Kasumi-1 (cell line): ENCODE results near the gene WDR5.

ENCODE experiments used
- DNase-seq, 2 experiments: peaks; one replicate each; lab custom pipeline; 2025; lab: John Stamatoyannopoulos, UW

Gene WDR5

DNA sequence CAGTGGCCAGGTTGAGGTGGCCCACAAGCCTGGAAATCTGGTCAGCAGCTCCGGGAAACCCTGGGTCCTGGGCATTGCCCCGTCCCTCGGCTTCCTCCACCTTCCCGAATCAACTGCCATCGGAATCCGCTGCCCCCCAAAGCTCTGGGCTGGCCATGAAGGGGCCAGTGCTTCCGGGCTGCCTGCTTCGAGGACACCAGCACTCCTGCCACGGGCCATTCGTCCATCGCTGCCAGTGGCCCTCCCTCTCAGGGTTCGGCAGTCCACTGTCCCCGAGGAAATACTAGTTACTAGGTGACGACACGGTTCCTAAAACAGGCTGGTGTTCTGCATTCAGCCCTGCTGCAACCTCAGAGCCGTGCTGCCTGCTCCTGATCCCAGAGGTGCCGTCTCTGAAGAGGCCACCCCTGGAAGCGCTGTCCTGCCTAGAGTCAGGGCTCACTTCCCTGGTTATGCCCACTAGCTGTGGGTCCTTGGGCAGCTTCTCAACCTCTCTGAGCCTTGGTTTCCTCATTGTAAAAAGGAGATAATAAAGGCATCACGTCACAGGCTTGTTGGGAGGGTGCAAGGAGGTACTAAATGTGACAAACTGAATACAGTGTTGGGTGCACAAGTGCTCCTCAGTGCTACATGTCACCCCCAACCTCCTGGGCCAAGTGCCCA lies 3.5 kb upstream of the WDR5 start:
- DNase-seq = no peak

DNA sequence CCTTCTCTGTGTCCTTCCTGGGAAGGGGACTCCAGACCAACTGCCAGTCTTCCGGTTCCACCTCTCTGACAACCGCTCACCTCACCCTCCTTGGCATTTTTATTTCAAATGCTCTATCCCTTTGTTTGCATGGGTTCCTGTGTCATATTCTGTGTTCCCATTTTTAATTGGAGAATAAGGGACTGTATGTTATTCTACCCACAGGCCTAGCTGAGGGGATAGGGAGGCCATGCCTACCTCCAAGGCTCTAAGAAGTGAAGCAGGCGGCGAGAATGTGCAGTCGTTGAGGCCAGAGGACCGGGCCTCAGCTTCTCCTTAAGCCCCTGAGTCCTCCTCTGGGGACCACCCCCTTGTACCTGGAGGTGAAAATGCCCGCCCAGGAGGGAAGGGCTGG lies 936 bp upstream of the WDR5 start:
- peak; percentile 28 to 37 for DNase-seq

DNA sequence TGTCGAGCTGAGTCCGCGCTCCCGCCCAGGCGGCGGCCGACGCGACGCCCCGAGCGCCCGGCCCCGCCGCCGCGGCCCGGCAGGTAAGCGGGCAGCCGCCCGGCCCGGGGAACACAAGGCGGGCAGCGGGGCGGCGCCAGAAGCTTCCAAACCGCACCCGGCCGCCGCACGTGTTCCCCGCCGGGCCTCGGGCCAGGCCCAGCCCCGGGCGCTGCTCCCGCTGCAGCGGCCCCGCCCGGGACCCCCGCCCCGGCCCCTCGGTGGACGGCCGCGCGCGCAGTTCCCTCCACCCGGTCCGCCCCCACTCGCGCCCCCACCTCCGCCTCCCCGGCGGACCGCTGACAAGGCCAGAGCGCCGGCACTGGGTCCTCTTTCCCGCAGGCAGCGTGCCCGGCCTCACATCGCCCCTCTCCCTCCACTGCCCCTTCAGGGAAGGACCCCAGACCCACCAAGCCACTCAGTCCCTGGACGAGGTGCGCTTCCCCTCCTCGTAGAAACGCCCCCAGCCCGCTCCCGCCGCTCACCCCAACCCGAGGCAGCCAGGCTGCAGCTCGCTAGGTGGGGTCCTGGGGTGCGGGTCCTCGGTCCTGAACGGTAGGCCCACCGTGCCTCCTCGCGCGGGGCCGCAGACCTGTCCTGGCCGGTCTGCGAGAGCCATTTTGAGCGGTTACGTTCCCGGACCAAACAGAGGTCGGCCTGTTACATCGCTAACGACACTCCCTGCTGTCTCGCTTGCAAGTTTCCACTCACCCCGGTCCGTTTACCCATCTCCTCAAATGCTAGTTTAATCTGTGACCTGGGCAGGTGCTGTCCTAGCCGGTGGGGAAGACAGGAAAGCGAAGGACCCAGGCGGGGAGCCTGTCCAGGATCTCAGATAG lies 475 bp downstream of the WDR5 start:
- DNase-seq = no peak

DNA sequence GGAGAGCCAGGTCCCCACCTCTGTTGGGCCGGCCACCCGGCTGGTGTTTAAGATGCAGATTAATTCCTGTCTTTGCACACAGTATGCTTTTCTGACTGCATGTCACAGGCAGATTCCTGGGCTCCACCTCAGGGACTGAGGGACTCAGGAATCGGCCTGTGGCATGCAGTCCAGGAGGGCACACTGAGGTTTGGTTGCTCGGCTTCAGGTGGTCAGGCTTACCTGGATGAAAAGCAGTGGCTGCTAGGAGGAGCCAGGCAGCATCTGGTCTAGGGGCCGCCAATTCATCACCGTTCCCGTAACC lies 1.1 kb downstream of the WDR5 start:
- no peak for DNase-seq

DNA sequence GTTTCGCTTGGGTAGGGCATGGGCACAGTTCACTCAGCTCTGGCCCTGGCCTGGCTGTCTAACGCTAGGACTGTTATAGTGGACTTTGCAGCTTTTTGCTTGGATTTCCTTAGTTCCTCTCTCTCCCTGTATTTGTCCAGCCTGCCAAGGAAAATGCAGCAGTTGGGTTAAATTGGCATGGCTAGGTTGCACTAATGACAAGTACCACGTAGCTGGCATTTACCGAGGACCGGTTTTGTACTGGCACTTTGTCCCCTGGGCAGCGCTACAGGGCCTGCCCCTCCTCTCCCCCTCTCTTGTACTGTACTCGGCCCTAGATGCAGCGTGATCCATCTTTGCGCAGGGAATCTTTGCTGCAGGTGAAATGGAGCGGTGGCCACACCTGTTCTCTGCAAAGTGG lies 2.4 kb downstream of the WDR5 start:
- DNase-seq = no peak

GRCh38 chr9:134139081-134139480 lies 3.2 kb downstream of the WDR5 start:
- no peak for DNase-seq

- DNase-seq = no peak
Measured at GRCh38 chr9:134141906-134142305, 6.0 kb downstream of the WDR5 start.

DNA sequence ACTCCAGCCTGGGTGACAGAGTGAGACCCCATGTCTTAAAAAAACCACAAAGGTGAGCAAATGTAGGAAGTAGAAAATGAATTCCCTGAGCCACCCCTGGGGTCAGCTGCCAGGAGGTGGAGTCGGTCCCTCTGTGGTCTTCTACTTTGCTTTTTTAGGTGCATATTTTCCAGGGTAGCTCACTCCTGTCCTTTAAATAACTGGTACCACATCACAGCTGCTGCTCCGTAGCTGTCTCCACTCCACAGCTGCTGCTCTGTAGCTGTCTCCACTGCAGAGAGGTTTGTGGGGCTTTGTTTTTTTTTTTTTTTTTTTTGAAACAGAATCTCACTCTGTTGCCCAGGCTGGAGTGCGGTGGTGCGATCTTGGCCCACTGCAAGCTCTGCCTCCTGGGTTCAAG lies 8.9 kb downstream of the WDR5 start:
- no peak for DNase-seq

GRCh38 chr9:134145262-134145661 lies 9.4 kb downstream of the WDR5 start:
- DNase-seq = no peak

GRCh38 chr9:134146774-134147493 lies 11.1 kb downstream of the WDR5 start:
- DNase-seq = no peak

DNA sequence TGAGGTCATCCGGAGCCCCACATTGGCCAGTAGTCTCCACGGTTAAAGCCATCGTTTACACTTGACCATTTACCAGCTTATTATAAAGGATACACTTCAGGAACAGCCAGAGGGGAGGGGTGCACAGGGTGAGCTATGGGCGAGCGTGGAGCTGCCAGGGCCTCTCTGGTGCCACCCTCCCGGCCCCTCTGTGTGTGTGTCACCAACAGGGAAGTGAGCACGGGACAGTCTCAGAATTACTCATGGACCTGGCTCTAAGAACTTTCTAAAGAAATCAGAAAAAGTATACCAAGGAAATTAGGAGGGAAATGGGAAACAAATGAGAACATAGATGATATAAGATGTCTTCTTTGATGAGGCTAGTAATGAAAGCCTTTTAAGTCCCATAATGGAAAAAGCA lies 13.5 kb downstream of the WDR5 start:
- DNase-seq = no peak

DNA sequence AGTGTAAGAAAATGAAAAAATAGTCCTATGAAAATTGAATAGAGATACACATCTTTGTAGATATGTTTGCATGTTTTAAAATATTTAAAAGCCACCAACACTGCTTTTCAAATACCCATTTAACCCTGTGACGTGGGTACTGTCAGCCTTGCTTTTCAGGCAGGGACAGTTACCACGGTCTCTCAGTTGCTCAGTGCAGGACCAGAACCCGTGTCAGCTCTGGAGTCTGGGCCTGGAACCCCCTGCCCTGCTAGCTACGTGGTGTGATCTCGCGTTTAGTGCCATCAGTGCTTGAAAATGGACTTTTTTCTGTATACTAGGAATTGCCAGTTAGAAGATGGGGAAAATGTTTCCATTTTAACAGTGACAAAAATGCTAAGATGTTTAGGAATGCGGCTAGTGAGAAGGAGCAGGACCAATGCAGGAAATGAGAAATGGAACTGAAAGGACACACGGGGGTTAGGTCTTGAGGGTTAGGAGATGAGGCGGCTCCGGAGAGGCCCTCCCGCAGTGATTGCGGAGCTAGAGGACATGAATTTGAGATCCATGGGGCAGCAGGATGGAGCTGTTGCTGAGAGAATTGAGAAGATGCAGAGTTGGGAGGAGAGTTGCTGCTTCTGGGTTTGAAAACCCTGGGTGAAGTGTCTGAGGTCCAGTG lies 14.8 kb downstream of the WDR5 start:
- no peak for DNase-seq

GRCh38 chr9:134152022-134152448 lies 16.2 kb downstream of the WDR5 start:
- no peak for DNase-seq

- no peak for DNase-seq
Measured at GRCh38 chr9:134152488-134152887, 16.6 kb downstream of the WDR5 start.

DNA sequence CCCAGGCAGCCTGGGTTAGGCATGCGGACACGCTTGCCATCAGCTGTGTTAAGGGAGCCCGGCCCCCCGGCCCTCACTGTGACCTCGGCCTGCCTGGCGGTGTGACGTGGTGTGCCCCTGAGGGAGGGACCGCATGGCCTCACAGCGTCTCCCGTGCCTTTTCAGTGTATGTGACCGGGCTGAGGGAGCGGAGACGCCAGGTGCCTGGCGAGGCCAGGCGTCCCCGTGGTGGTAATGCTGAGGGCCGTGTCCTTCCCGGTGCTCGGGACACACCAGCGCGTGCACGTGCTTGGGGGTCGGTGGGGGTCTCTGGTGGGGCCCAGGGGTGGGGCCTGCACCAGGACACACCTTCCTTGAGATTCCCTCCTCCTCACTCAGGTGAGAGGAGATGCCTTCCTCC lies 17.6 kb downstream of the WDR5 start:
- no peak for DNase-seq

DNA sequence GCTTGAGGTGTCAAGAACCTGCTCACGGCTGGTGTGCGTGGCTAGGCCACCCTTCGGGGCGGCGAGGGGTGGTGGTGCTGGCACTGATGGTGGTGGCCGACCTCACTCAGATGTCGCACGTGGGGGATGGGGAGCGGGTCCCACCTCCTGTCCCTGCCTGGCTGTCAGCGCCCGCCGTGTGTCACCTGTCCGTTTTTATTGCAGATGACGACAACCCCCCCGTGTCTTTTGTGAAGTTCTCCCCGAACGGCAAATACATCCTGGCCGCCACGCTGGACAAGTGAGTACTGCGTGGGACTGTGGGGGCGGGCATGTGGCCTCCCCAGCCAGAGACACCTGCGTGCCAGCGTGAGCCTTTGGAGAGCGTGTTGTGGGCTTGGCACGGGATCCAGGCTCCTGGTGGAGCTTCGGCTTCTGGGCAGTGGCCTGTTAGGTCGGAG lies 18.4 kb downstream of the WDR5 start:
- DNase-seq = no peak

- no peak for DNase-seq
Measured at GRCh38 chr9:134155812-134156377, 20.0 kb downstream of the WDR5 start.

- DNase-seq = no peak
Measured at GRCh38 chr9:134156564-134157377, 20.9 kb downstream of the WDR5 start.

- DNase-seq = no peak
Measured at GRCh38 chr9:134157378-134157885, 21.6 kb downstream of the WDR5 start.

DNA sequence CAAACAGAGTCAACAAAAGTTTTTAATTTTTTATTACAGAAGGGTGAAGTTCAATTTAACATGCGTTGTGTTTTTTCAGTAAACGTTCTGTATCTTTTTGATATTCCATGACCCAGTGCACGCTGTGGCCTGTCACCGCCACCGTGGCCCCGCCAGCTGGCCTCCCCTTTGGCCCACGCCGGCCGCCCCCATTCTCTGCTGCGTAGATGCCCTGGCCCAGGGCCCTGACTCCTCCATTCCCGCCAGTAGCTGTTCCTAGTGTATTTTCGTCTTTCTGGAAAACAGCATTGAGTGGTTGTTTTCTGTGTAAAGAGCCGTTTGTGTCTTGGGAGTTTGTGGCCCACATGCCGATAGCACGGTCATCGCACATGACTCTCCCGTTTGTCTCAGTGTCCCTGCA lies 22.4 kb downstream of the WDR5 start:
- no peak for DNase-seq

- no peak for DNase-seq
Measured at GRCh38 chr9:134158753-134159392, 23.0 kb downstream of the WDR5 start.
